B cell (primary cell): ENCODE measurements around the gene RILPL1. TPM values are rescaled to one million over a fixed set of nuclear protein-coding genes. Genes with fewer than 3 reads are reported as not detected.

Experiments used
- ATAC-seq: fragments of 200-7000 bp; cut with Tn5 transposase; one replicate; pipeline ENCODE4 v1.10.0; 2021; ENCODE audit warnings: low read depth, mild to moderate bottlenecking, moderate number of reproducible peaks, moderate library complexity
- CTCF ChIA-PET: fragments of 350-600 bp; sonication (Branson Sonifier 250); formaldehyde crosslinking; loops from one replicate; lab custom pipeline; 2021; ENCODE audit warnings: antibody characterized with exemption, inconsistent platforms; lab: Charles Lee
- POLR2A ChIA-PET: fragments of 350-600 bp; sonication (Branson Sonifier 250); formaldehyde crosslinking; loops from one replicate; lab custom pipeline; 2021; ENCODE audit warnings: antibody characterized with exemption; lab: Charles Lee
- DNase-seq: peaks from one replicate; pipeline ENCODE4 v3.0.0; 2013
- H2AFZ ChIP-seq: 2 replicates; pipeline ENCODE4 v1.6.1; 2012; ENCODE audit warnings: mild to moderate bottlenecking, low read depth, low read length; ENCODE audit not compliant: insufficient read depth, poor library complexity, severe bottlenecking
- H3K27ac ChIP-seq, 2 donors: 1 replicate in 1 of 2; 2 replicates in 1 of 2; pipeline ENCODE4 v1.5.1; 2012 to 2013; ENCODE audit warnings: low read length in 2 of 2, mild to moderate bottlenecking in 2 of 2, moderate library complexity in 1 of 2
- H3K27me3 ChIP-seq, 4 experiments: fragments of 200-600 bp in 1 of 4; sonication (generic) in 1 of 4; replicated peaks in 1 of 4; 1 replicate in 2 of 4; 2 replicates in 2 of 4; pipeline versions ENCODE4 v1.6.1 to v1.7.0; 2013 to 2016; ENCODE audit warnings: low read length in 3 of 4, mild to moderate bottlenecking in 2 of 4, mixed read lengths in 1 of 4, moderate library complexity in 1 of 4; ENCODE audit not compliant: insufficient read depth in 4 of 4, control insufficient read depth in 3 of 4; ENCODE audit errors: control extremely low read depth in 1 of 4
- H3K36me3 ChIP-seq, 2 experiments: replicated peaks in 1 of 2; 1 replicate in 1 of 2; 2 replicates in 1 of 2; pipeline versions ENCODE4 v1.6.1 to v1.7.1; 2013; ENCODE audit warnings: low read length in 1 of 2; ENCODE audit not compliant: insufficient read depth in 2 of 2, control insufficient read depth in 1 of 2; ENCODE audit errors: control extremely low read depth in 1 of 2, extremely low read depth in 1 of 2
- H3K4me1 ChIP-seq, 2 donors: fragments of 200-600 bp in 1 of 2; sonication (generic) in 1 of 2; 1 replicate in 1 of 2; 2 replicates in 1 of 2; pipeline versions ENCODE4 v1.5.1 to v1.6.1; 2013 to 2017; ENCODE audit warnings: low read length in 2 of 2; ENCODE audit not compliant: control insufficient read depth in 2 of 2, insufficient read depth in 2 of 2
- H3K4me2 ChIP-seq: replicated peaks from 2 replicates; pipeline ENCODE3; 2012; ENCODE audit warnings: mild to moderate bottlenecking, low read depth, low read length; ENCODE audit not compliant: poor library complexity, severe bottlenecking
- H3K4me3 ChIP-seq, 5 experiments: fragments of 200-600 bp in 1 of 5; sonication (generic) in 1 of 5; 1 replicate in 3 of 5; 2 replicates in 2 of 5; pipeline versions ENCODE4 v1.5.1 to v1.7.0; 2011 to 2016; ENCODE audit warnings: low read length in 4 of 5, mild to moderate bottlenecking in 4 of 5, low read depth in 2 of 5, control low read depth in 1 of 5, moderate library complexity in 1 of 5; ENCODE audit not compliant: insufficient read depth in 1 of 5; ENCODE audit errors: control extremely low read depth in 1 of 5, extremely low read depth in 1 of 5
- H3K79me2 ChIP-seq: fragments of 200-600 bp; sonication (generic); one replicate; pipeline ENCODE4 v1.6.0; 2016; ENCODE audit warnings: low read length; ENCODE audit not compliant: control insufficient read depth, insufficient read depth
- H3K9ac ChIP-seq: fragments of 200-600 bp; sonication (generic); 2 replicates; pipeline ENCODE4 v1.6.1; 2017; ENCODE audit warnings: mild to moderate bottlenecking, low read length, moderate library complexity
- H3K9me3 ChIP-seq, 3 donors: one replicate each; pipeline versions ENCODE4 v1.6.1 to v1.7.1; 2013; ENCODE audit warnings: low read length in 2 of 3; ENCODE audit not compliant: control insufficient read depth in 2 of 3, insufficient read depth in 1 of 3; ENCODE audit errors: control extremely low read depth in 1 of 3
- H4K20me1 ChIP-seq: 2 replicates; pipeline ENCODE4 v1.6.0; 2012; ENCODE audit warnings: mild to moderate bottlenecking, low read length; ENCODE audit not compliant: insufficient read depth, control insufficient read depth, poor library complexity, severe bottlenecking
- H3K27ac Mint-ChIP-seq: one replicate; pipeline ENCODE4 v1.8.0; 2021; ENCODE audit warnings: mixed read lengths
- H3K27me3 Mint-ChIP-seq: one replicate; pipeline ENCODE4 v1.8.0; 2021; ENCODE audit warnings: mixed read lengths
- H3K4me1 Mint-ChIP-seq: one replicate; pipeline ENCODE4 v1.8.0; 2021; ENCODE audit warnings: mixed read lengths
- H3K4me3 Mint-ChIP-seq: one replicate; pipeline ENCODE4 v1.8.0; 2021; ENCODE audit warnings: mixed read lengths
- H3K9me3 Mint-ChIP-seq: one replicate; pipeline ENCODE4 v1.8.0; 2022; ENCODE audit warnings: mixed read lengths; ENCODE audit not compliant: insufficient read depth
- EZH2 ChIP-seq: IDR thresholded peaks from 2 replicates; pipeline ENCODE4 v1.6.1; 2012; ENCODE audit warnings: borderline replicate concordance, low read depth, mild to moderate bottlenecking, moderate library complexity, low read length; ENCODE audit not compliant: insufficient read depth, poor library complexity, severe bottlenecking
- WGBS: methylation state at CpG from one replicate; pipeline ENCODE4 v1.1.5; 2013; ENCODE audit warnings: missing lambda C conversion rate; ENCODE audit not compliant: insufficient coverage; 5-methylcytosine and 5-hydroxymethylcytosine counted together
- intact Hi-C: fragments of 100-400 bp; cut with micrococcal nuclease; formaldehyde crosslinking; loops from one replicate; pipeline ENCODE4 v1.10.0; 2022
- polyA plus RNA-seq: library from polyadenylated mRNA; depleted of rRNA; stranded (reverse); fragments of >200 nt; gene quantifications from 2 replicates; pipeline ENCODE4 v1.2.3, GENCODE V29; 2012
- total RNA-seq, 2 donors: library from RNA; stranded (reverse); fragments of 120-200 nt in 1 of 2; gene quantifications; 1 replicate in 1 of 2; 2 replicates in 1 of 2; pipeline versions ENCODE4 v1.2.3 to v1.2.4, GENCODE V29; 2013 to 2022
- TF ChIP-seq, protein P1 (sequence below): fragments of 200-600 bp; IDR thresholded peaks from one replicate; pipeline ENCODE4 v1.8.0; 2022; ENCODE audit warnings: antibody characterized with exemption, mild to moderate bottlenecking

The RILPL1 gene
- total and polyA plus RNA-seq, 2 donors (not counting 1 experiment from before 2014, with no cell fraction given) = 2.6 to 2.8 TPM

DNA sequence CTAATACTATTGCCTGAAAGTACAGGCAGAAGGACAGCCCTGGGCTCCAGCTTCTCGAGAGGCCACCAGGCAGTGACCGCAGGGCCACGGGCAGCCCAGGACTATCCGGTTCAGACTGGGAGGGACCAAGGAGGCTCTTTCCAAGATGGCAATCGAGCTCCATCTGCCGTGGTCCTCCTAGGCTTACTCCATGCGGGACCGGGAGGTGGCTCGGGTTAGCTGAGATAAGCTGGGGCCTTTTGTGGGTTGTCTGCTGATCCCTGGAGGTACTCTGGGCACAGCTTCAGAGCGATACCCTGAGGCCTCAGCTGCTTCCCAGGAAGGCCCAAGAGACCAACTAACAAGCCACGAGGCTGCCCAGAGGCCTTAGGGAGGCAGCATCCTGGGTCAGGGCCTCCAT is 42.5 kb downstream of the RILPL1 start:
- POLR2A ChIA-PET = no interaction called here
- CTCF ChIA-PET = no interaction called here
- Histone ChIP-seq H3K27ac (no peak overlapping the region), H3K79me2 (no peaks in the 10 kb centered on the region), H3K27me3 (no peaks in the 10 kb centered on the region), H3K4me3 (no peak overlapping the region), H2AFZ (no peak overlapping the region), H4K20me1 (no peaks in the 10 kb centered on the region), H3K4me2 (no peak overlapping the region), H3K9me3 (no peaks in the 10 kb centered on the region), H3K36me3 (no peaks in the 10 kb centered on the region), H3K4me1 (no peaks in the 10 kb centered on the region), H3K9ac (no peak overlapping the region)
- Mint-ChIP-seq H3K4me1 (no peaks in the 10 kb centered on the region), H3K9me3 (no peaks in the 10 kb centered on the region), H3K27me3 (no peaks in the 10 kb centered on the region), H3K27ac (no peak overlapping the region), H3K4me3 (no peak overlapping the region)
- intact Hi-C loops = no loop called here
- WGBS = 74% methylated on average over 11 of the region's 11 CpGs
- DNase-seq = no peak
- TF ChIP-seq EZH2 = no peak
- TF ChIP-seq, protein P1, sequence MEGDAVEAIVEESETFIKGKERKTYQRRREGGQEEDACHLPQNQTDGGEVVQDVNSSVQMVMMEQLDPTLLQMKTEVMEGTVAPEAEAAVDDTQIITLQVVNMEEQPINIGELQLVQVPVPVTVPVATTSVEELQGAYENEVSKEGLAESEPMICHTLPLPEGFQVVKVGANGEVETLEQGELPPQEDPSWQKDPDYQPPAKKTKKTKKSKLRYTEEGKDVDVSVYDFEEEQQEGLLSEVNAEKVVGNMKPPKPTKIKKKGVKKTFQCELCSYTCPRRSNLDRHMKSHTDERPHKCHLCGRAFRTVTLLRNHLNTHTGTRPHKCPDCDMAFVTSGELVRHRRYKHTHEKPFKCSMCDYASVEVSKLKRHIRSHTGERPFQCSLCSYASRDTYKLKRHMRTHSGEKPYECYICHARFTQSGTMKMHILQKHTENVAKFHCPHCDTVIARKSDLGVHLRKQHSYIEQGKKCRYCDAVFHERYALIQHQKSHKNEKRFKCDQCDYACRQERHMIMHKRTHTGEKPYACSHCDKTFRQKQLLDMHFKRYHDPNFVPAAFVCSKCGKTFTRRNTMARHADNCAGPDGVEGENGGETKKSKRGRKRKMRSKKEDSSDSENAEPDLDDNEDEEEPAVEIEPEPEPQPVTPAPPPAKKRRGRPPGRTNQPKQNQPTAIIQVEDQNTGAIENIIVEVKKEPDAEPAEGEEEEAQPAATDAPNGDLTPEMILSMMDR = no peak
- no peak for ATAC-seq

DNA sequence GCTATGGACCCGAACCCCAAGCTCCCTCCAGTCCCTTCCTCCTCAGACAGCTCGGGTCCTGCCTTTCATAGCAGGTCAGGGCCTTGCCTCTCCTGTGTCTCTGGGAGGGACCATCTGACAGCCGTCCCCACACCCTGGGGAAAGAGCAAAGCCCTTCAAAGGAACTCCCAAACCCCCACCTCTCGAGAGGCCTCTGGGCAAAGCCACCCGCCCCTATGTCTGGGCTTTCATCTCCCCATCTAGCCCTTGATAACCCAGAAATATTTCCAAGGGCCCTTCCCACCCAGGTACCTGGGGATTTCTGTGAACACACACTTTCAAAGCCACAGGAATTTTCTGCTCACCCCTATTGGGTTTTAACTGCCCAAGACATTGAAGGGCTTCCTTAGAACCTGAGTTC is 43.4 kb downstream of the RILPL1 start:
- H2AFZ ChIP-seq = no peak overlapping the region
- intact Hi-C loops = no loop called here
- H3K36me3 ChIP-seq = no peaks in the 10 kb centered on the region
- ChIA-PET CTCF (interaction anchor here (0.6 kb wide), 1 partner anchor 13 kb away, joined by 3 read pairs; no protein-coding TSS in a partner anchor), POLR2A (no interaction called here)
- no peaks in the 10 kb centered on the region for H3K4me1 Mint-ChIP-seq
- H4K20me1 ChIP-seq = no peaks in the 10 kb centered on the region
- ATAC-seq = no peak
- H3K79me2 ChIP-seq = no peaks in the 10 kb centered on the region
- 59% methylated on average over 5 of the region's 5 CpGs for whole genome bisulfite sequencing
- no peaks in the 10 kb centered on the region for H3K9me3 ChIP-seq
- no peaks in the 10 kb centered on the region for H3K4me1 ChIP-seq
- no peak overlapping the region for H3K27ac Mint-ChIP-seq
- no peak for DNase-seq
- H3K4me3 Mint-ChIP-seq = no peak overlapping the region
- no peak overlapping the region for H3K4me3 ChIP-seq
- H3K9me3 Mint-ChIP-seq = no peaks in the 10 kb centered on the region
- no peaks in the 10 kb centered on the region for H3K27me3 ChIP-seq
- no peak overlapping the region for H3K27ac ChIP-seq
- no peak overlapping the region for H3K9ac ChIP-seq
- TF ChIP-seq EZH2 = no peak
- TF ChIP-seq, protein P1 = no peak
- H3K4me2 ChIP-seq = no peak overlapping the region
- H3K27me3 Mint-ChIP-seq = no peaks in the 10 kb centered on the region
